NCI-H82 treated with DMSO at 0.1 percent for 48 hours (cell line): Measurements from ENCODE around the gene LRRC36.
"Not testable (repeated sequence)": the region's sequence is repeated elsewhere in the genome, so short reads cannot be mapped to it uniquely, and the experiment has no call there.

Source experiments
- DNase-seq: peaks from one replicate; lab custom pipeline; 2025; ENCODE audit not compliant: unreplicated experiment; lab: John Stamatoyannopoulos, UW

The LRRC36 gene

GRCh38 chr16:67339453-67339852, 12.8 kb downstream of the LRRC36 start:
- DNase-seq, result no peak

- no peak for DNase-seq
Observed at GRCh38 chr16:67341250-67341649, 14.6 kb downstream of the LRRC36 start.

GRCh38 chr16:67342616-67343015, 16.0 kb downstream of the LRRC36 start:
- DNase-seq, result no peak

DNA sequence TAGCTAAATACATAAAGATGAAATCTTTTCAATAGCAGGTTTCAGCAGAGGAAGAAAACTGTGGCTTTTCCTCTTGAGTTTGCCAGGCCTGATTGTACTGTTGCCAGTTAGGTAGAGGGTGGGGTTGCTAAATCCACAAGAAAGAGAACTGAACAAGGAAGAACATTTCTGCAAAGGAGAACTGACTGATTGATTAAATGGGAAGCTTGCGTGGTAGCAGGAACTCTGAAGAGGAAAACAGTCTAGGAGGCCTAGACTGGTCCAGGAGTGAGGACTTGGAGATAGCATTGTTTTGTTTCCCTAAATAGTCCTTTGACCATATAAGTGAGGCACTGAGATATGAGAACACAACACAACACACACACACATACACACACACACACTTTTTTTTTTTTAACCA, 18.8 kb downstream of the LRRC36 start:
- no peak for DNase-seq

DNA sequence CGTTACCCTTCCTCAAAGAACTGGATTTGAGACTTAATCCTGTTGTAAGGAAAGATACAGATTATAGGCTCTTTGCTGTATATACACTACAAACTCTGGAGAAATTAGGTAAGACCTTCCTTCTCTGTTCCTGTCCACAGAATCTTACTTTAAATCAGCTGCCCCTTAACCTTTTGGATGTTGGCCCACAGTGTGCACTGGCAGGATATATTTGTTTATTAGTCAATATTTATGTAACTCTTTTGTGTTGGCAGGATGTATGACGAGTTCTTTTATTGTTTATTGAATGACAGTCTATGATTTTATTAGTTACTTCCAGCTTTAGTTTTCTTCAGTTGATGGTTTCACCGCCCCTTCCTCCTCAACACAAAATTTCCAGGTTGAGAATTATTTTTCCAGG, 19.7 kb downstream of the LRRC36 start:
- no peak for DNase-seq

DNA sequence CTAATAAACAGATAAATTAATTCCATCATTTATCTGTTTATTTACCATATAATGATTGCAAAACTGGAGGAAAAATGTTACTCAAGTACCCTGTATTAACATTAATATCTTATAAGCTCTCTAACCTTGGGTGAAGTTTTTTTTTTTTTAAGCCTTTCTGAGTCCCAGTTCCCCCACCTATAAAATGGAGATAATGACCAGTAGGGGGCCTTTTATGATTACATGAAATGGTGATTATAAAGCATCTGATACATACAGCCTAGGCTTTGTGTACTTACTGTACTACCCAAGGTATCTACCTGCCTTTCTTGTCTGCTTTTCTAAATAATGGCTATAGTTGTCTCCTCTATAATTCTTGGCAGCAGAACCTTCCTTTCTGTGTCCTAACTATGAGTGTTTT, 22.6 kb downstream of the LRRC36 start:
- no peak for DNase-seq

- DNase-seq, result no peak
Observed at GRCh38 chr16:67350324-67350723, 23.7 kb downstream of the LRRC36 start.

DNA sequence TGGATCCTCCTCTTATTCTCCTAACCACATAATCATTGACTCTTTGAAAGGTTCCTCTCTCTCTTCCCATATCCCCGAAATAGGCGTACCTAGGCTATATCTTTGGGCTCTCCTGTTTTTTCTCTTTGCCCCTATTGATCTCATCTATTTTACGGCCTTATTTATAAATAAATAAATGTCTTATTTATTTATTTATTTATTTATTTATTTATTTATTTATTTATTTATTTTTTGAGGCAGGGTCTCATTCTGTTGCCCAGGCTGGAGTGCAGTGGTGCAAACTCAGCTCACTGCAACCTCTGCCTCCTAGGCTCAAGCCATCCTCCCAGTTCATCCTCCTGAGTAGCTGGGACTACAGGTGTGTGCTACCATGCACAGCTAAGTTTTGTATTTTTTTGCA, 25.8 kb downstream of the LRRC36 start:
- DNase-seq, result not testable (repeated sequence)

GRCh38 chr16:67356396-67356795, 29.8 kb downstream of the LRRC36 start:
- DNase-seq, result no peak

GRCh38 chr16:67357561-67357960, 30.9 kb downstream of the LRRC36 start:
- no peak for DNase-seq

DNA sequence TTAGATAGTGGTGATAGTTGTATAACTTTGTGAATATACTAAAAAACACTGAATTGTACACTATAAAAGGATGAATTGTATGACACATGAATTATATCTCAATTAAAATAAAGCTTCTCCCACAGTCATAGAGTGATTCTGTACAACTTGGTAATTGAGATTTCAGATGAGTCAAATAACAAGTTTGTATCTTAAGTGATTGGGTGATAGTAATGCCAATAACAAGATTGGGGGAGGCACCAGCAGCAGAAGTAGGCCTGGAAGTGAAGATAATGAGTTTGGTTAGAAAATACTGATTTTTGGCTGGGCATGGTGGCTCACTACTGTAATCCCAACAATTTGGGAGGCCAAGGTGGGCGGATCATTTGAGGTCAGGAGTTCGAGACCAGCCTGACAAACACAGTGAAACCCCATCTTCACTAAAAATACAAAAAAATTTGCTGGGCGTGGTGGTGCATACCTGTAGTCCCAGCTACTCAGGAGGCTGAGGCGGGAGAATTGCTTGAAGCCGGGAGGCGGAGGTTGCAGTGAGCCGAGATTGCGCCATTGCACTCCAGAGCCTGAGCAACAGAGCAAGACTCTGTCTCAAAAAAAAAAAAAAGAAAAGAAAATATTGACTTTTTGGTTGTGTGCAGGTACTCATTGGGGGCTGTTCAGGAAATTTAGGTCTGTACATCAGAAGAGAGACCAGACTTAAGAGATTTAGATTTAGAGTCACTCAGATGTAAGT, 33.1 kb downstream of the LRRC36 start:
- not testable (repeated sequence) for DNase-seq

DNA sequence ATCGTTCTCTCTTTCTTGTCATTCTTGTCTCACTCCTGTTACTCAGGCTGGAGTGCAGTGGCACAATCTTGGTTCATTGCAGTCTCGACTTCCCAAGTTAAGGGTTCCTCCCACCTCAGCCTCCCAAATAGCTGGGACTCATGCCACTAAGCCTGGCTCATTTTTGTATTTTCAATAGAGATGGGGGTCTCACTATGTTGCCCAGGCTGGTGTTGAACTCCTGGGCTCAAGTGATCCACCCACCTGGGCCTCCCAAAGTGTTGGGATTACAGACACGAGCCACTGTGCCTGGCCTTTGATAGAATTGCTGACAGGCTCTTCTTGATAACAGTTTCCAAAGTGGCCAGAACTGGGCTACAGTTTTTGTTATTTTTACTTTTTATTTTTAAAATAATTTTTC, 34.4 kb downstream of the LRRC36 start:
- no peak for DNase-seq

DNA sequence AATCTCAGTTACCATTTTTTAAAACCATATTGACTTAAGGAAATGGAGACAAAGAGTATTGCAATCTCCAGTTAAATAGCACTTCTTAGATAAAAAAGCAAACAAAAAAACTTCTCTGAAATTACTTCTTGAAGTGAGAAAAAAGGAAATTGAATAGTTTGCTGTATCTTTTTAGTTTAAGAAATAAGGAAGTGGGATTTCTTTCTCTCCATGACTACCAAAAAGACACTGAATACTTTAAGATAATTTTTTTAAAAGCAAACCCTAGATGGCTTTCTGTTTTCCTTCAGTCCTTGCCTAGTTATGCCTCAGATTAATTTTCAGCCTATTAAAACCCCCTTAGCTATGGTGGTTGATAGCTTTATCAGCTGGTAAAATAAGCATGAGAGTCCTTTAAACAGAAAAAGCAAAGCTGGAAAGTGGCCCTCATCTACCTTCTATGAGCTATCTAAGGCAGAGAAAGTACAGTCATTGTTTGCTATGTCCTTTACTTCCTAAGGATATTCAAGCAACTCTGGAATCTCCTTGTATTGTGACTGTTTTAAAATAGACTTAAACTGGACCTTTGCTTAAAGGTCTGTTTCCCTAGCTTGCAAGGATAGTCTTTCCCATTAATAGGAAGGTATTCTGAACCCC, 38.1 kb downstream of the LRRC36 start:
- no peak for DNase-seq

DNA sequence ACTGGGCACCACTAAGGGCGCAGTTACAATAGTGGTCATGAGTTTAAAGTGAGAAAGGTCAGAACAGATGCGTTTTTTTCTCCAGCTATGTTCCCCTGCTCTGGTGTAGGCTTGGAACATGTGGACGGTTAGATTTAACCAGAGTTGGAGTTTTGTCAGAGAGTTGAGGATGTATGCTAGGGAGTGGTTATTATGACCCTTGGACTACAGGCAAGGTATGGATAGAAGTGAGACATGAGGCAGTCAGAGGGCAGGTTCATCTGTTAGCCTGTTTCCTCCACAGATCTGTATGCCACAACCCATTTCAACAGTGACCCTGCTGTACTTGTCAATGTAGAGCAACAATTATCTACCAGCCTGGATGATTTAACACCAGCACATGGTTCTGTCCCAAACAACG, 44.0 kb downstream of the LRRC36 start:
- DNase-seq, result no peak

DNA sequence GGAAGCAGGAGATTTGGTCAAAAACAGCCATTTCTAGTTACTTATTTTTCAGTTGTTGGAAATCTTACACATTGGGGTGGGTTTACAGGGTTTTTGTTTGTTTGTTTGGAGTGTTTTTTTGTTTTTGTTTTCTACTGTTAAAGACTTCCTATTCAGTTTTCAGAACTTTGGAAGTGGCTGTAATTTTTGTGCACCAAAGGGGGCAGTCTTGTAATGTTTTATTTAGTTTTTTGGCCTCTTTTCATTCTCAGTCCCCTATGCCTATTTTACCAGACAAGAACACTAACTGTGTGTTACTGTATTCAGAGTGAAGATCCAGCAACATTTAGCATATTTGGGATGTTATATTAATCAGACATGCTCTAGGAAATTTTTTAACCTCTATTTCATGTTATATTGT, 46.0 kb downstream of the LRRC36 start:
- no peak for DNase-seq

- not testable (repeated sequence) for DNase-seq
Observed at GRCh38 chr16:67376012-67376411, 49.4 kb downstream of the LRRC36 start.

- DNase-seq, result no peak
Observed at GRCh38 chr16:67378642-67379041, 52.0 kb downstream of the LRRC36 start.

DNA sequence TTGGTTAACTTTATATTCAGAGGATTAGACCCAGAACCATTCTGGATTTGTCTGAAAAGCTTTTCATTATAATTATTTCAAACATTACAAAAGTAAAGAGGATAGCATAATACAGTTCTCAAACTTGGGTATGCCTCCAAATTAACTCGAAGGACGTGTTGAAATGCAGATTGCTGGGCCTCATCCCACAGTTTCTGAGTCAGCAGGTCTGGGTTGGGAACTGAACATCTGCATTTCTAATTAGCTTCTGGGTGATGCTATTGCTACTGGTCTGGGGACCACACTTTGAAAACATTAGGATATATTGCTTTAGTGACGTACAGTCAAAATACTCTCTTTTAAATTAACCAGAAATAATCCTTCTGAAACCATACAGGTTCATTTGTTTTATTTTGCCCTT, 56.7 kb downstream of the LRRC36 start:
- no peak for DNase-seq

- no peak for DNase-seq
Observed at GRCh38 chr16:67384778-67385510, 58.3 kb downstream of the LRRC36 start.

DNA sequence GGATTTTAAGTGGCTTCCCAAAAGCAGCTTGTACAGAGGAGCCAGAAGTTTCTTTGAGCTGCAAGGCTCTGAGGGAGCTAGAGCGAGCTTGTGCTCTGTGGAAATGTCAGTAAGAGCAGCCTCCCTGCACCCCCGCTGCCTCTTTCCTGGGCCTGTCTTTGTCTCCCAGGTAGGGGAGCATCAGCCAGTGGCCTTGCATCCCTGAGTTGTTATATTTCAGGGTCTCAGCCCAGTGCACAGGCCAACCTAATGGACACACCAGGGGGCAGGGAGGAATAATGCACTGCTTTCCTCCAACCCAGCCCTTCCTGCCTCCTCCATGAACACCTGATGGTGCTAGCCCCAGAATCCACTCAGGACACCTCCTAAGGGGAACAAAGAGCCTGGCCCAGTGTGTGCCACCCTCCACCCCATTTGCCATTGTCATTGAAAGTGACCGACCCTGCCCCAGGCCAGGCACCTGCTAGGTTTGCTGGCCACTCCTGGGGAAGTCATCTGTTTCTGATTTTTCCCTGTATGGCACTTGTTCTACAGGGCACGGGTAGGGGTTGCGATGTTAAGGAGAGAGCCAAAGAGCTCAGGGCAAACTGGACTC, 60.3 kb downstream of the LRRC36 start:
- no peak for DNase-seq

GRCh38 chr16:67387479-67388079, 61.0 kb downstream of the LRRC36 start:
- DNase-seq, result no peak
